Measurements from ENCODE around the gene COL5A1. TPM values are rescaled to one million over a fixed set of nuclear protein-coding genes. Genes with fewer than 3 reads are reported as not detected.
"Not testable (repeated sequence)": the region's sequence is repeated elsewhere in the genome, so short reads cannot be mapped to it uniquely, and the experiment has no call there.

COL5A1 gene
- polyA plus RNA-seq, 3 donors from 2014 or later: not detected

- no peaks in the 10 kb centered on the region for H3K36me3 Mint-ChIP-seq
- no peaks in the 10 kb centered on the region for H3K4me1 Mint-ChIP-seq
- H3K4me3 Mint-ChIP-seq: no peak overlapping the region
- no peak for DNase-seq
- H3K27me3 Mint-ChIP-seq (ENCODE audit: low read depth in 3 of 3): peaks cover 0 to 10% (median 0%) of the 10 kb centered on the region in 3 donors
- H3K27ac Mint-ChIP-seq: no peak overlapping the region
- H3K9me3 Mint-ChIP-seq: no peaks in the 10 kb centered on the region
These were observed 212.3 kb downstream of the COL5A1 start for GRCh38 chr9:134853893-134854292.

DNA sequence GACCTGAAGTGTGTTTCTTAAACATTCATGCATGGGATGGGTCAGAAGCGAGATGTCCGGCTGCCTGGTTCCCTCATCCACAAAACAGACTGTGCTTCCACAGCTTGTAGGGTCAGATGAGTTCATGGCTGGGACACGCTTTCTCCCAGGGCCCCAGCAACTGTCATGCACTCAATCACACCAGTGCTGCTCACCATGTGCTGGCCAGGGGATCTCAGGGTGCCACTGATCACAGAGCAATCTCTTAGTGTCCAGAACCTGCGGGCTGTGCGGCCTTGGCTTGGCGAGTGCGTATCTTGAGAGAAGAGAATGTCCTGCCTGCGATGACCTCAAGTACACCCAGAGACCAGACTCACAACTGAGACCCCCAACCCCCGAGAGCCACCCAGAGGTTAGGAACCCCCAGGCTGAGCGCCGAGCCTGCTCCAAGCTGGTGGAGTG, 213.0 kb downstream of the COL5A1 start:
- H3K4me1 Mint-ChIP-seq: no peaks in the 10 kb centered on the region
- DNase-seq: no peak
- H3K27me3 Mint-ChIP-seq (ENCODE audit: low read depth in 3 of 3): peaks cover 0 to 10% (median 0%) of the 10 kb centered on the region in 3 donors
- H3K9me3 Mint-ChIP-seq: no peaks in the 10 kb centered on the region
- no peak overlapping the region for H3K27ac Mint-ChIP-seq
- H3K4me3 Mint-ChIP-seq: no peak overlapping the region
- H3K36me3 Mint-ChIP-seq: no peaks in the 10 kb centered on the region

- no peak overlapping the region for H3K27ac Mint-ChIP-seq
- H3K9me3 Mint-ChIP-seq: no peaks in the 10 kb centered on the region
- H3K27me3 Mint-ChIP-seq (ENCODE audit: low read depth in 3 of 3): peaks cover 0 to 10% (median 0%) of the 10 kb centered on the region in 3 donors
- no peaks in the 10 kb centered on the region for H3K4me1 Mint-ChIP-seq
- H3K36me3 Mint-ChIP-seq: no peaks in the 10 kb centered on the region
- H3K4me3 Mint-ChIP-seq: no peak overlapping the region
- no peak for DNase-seq
These were observed 213.8 kb downstream of the COL5A1 start for GRCh38 chr9:134855231-134855899.

- DNase-seq: no peak
- no peaks in the 10 kb centered on the region for H3K4me1 Mint-ChIP-seq
- H3K27me3 Mint-ChIP-seq (ENCODE audit: low read depth in 3 of 3): peaks cover 0 to 10% (median 0%) of the 10 kb centered on the region in 3 donors
- H3K36me3 Mint-ChIP-seq: no peaks in the 10 kb centered on the region
- H3K4me3 Mint-ChIP-seq: no peak overlapping the region
- H3K27ac Mint-ChIP-seq: no peak overlapping the region
- no peaks in the 10 kb centered on the region for H3K9me3 Mint-ChIP-seq
These were observed 214.3 kb downstream of the COL5A1 start for GRCh38 chr9:134855900-134856377.

DNA sequence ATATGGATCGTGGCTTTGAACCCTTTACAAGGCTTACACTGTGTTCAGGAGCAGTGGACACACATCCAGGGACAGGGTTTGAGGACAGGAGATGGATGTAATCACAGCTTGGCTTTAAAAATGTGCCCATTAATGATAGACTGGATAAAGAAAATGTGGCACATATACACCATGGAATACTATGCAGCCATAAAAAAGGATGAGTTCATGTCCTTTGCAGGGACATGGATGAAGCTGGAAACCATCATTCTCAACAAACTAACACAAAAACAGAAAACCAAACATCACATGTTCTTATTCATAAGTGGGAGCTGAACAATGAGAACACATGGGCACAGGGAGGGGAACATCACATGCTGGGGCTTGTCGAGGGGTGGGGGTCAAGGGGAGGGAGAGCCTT, 215.8 kb downstream of the COL5A1 start:
- not testable (repeated sequence) for H3K4me1 Mint-ChIP-seq, DNase-seq, H3K9me3 Mint-ChIP-seq, H3K4me3 Mint-ChIP-seq, H3K36me3 Mint-ChIP-seq, H3K27ac Mint-ChIP-seq
- H3K27me3 Mint-ChIP-seq (ENCODE audit: low read depth in 3 of 3): peaks cover 0 to 15% (median 2%) of the 10 kb centered on the region in 3 donors

DNA sequence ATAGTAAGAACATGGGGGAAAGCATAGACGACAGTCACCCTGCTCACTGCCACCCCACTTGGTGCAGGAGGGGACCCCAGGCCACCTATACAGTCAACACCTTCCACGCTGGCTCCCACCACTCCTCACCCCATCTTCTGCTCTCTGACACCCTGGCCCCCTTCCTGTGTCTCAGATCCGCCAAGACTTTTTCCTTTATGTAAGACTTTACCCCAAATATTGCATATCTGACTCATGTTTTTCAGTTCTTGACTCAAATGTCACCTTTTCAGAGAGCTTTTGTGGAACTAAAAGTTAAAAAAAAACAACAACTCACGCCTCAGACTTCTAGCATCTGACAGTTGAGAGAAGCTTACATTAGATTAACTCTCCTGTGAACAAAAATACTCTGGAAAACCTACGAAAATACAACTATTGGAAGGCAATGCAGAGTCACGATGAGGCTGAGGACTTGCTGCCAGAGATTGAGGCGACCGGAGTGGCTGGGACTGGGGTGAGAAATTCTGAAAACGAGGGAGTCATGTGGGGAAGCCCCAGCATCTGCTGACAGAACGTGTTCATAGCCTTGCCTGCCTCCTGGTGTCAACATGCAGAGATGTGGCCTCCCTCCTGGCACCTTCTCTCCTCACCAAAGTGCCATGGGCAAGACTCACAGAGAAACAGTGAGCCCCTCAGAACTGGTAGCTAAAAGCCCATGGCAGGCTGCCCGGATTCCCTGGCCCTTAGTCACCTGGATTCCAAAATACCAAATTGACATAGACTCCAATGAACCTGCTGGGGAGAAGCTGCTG, 216.6 kb downstream of the COL5A1 start:
- no peak overlapping the region for H3K4me3 Mint-ChIP-seq
- H3K36me3 Mint-ChIP-seq: no peaks in the 10 kb centered on the region
- H3K27ac Mint-ChIP-seq: no peak overlapping the region
- peaks cover 0 to 15% (median 2%) of the 10 kb centered on the region in 3 donors for H3K27me3 Mint-ChIP-seq (ENCODE audit: low read depth in 3 of 3)
- DNase-seq: no peak
- H3K4me1 Mint-ChIP-seq: no peaks in the 10 kb centered on the region
- no peaks in the 10 kb centered on the region for H3K9me3 Mint-ChIP-seq

DNA sequence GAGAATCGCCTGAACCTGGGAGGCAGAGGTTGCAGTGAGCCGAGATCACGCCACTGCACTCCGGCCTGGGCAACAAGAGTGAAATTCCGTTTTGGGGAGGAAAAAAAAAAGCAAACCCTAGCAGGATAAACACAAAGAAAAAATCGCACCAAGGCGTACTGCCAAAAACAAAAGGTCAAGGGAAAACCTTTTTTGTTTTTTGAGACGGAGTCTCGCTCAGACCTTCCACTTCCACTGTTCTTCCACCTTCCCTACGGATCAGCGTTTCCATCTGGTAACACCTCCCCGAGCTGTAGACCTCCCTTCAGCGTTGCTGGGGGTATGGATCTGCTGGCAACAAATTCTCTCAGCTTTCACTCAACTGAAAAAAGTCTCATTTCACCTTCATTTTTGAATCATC, 218.9 kb downstream of the COL5A1 start:
- H3K27ac Mint-ChIP-seq: no peak overlapping the region

GRCh38 chr9:134861595-134862334, 220.2 kb downstream of the COL5A1 start:
- Mint-ChIP-seq H3K4me3 (no peak overlapping the region), H3K9me3 (no peaks in the 10 kb centered on the region), H3K27me3 (ENCODE audit: low read depth in 3 of 3) (peaks cover 0 to 13% (median 2%) of the 10 kb centered on the region in 3 donors), H3K27ac (no peak overlapping the region), H3K36me3 (no peaks in the 10 kb centered on the region), H3K4me1 (no peaks in the 10 kb centered on the region)
- DNase-seq: no peak

More for the DNA sequence above, 218.9 kb downstream of the COL5A1 start:
- no peaks in the 10 kb centered on the region for H3K4me1 Mint-ChIP-seq
- no peaks in the 10 kb centered on the region for H3K9me3 Mint-ChIP-seq
- no peaks in the 10 kb centered on the region for H3K36me3 Mint-ChIP-seq
- no peak overlapping the region for H3K4me3 Mint-ChIP-seq
- no peak for DNase-seq
- peaks cover 0 to 15% (median 2%) of the 10 kb centered on the region in 3 donors for H3K27me3 Mint-ChIP-seq (ENCODE audit: low read depth in 3 of 3)

- peaks cover 0 to 5% (median 2%) of the 10 kb centered on the region in 3 donors for H3K27me3 Mint-ChIP-seq (ENCODE audit: low read depth in 3 of 3)
- H3K9me3 Mint-ChIP-seq: no peaks in the 10 kb centered on the region
- no peaks in the 10 kb centered on the region for H3K4me1 Mint-ChIP-seq
- DNase-seq: no peak
- no peak overlapping the region for H3K27ac Mint-ChIP-seq
- H3K36me3 Mint-ChIP-seq: no peaks in the 10 kb centered on the region
- H3K4me3 Mint-ChIP-seq: no peak overlapping the region
These were observed 221.8 kb downstream of the COL5A1 start for GRCh38 chr9:134863306-134863902.

GRCh38 chr9:134863941-134864820, 222.6 kb downstream of the COL5A1 start:
- no peaks in the 10 kb centered on the region for H3K4me1 Mint-ChIP-seq
- no peak overlapping the region for H3K27ac Mint-ChIP-seq
- no peak overlapping the region for H3K4me3 Mint-ChIP-seq
- DNase-seq: no peak
- no peaks in the 10 kb centered on the region for H3K36me3 Mint-ChIP-seq
- no peaks in the 10 kb centered on the region for H3K9me3 Mint-ChIP-seq
- peaks cover 0 to 5% (median 2%) of the 10 kb centered on the region in 3 donors for H3K27me3 Mint-ChIP-seq (ENCODE audit: low read depth in 3 of 3)

GRCh38 chr9:134864821-134865190, 223.2 kb downstream of the COL5A1 start:
- H3K9me3 Mint-ChIP-seq: no peaks in the 10 kb centered on the region
- peaks cover 0 to 5% (median 2%) of the 10 kb centered on the region in 3 donors for H3K27me3 Mint-ChIP-seq (ENCODE audit: low read depth in 3 of 3)
- DNase-seq: no peak
- H3K27ac Mint-ChIP-seq: no peak overlapping the region
- H3K4me3 Mint-ChIP-seq: no peak overlapping the region
- no peaks in the 10 kb centered on the region for H3K36me3 Mint-ChIP-seq
- no peaks in the 10 kb centered on the region for H3K4me1 Mint-ChIP-seq

DNA sequence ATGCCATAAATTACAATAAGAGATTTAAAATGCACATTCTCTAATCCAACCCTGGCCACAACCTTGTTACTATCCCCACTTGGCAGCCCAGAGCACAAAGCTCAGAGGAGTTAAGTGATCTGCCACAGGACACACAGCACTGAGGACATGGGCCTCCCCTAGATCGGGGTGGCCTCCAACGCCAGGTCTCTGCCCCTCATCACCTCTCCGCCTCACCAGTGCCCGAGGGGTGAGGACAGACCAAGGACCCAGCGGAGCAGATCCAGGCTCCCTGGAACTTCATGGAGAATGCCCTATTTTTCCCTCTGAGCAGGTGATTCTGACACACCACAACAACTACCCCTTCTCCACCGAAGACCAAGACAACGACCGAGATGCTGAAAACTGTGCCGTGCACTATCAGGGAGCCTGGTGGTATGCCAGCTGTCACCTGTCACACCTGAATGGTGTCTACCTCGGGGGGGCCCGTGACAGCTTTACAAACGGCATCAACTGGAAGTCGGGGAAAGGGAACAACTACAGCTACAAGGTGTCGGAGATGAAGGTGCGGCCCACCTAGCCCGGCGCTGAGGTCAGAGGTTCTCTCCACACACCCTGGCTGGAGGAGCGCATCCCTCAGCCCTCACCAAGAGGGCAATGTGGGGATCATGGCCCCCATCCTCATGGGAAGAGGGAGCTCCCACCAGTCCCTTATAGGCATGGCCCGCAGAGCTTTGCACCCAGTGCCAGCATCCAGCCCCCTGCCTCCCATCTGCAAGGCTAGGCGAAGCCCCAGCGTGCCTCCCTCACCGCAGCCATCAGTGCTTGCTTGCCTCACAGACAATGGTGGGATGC, 226.5 kb downstream of the COL5A1 start:
- peaks cover 0 to 3% (median 0%) of the 10 kb centered on the region in 3 donors for H3K27me3 Mint-ChIP-seq (ENCODE audit: low read depth in 3 of 3)
- no peaks in the 10 kb centered on the region for H3K4me1 Mint-ChIP-seq
- no peak overlapping the region for H3K27ac Mint-ChIP-seq
- DNase-seq: no peak
- H3K4me3 Mint-ChIP-seq: no peak overlapping the region
- H3K36me3 Mint-ChIP-seq: no peaks in the 10 kb centered on the region
- H3K9me3 Mint-ChIP-seq: no peaks in the 10 kb centered on the region
